ENCODE results near the gene SF3A1.

DNA sequence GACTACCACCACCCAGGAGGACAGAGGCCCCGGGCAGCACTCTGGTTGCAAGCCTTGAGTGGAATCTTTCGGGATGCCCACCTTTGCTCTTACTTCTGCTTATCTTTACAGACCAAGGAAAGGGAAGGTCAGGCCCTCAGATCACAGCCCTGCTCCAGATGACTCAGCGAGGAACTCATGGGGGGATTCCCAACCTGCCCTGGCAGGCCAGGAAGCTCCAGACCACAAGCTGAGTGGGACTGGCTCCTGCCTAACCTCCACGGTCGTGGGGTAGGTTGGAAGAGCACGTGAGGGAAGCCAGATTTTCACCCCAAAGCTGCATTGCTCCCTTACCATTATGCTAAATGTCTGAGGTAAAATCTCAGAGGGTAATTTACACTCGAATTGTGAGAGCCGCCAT, 41.8 kb downstream of the SF3A1 start:
- no peak for TF ChIP-seq POLR2A (IDR thresholded peaks at IDR 0.05)
- TF ChIP-seq, protein P1, sequence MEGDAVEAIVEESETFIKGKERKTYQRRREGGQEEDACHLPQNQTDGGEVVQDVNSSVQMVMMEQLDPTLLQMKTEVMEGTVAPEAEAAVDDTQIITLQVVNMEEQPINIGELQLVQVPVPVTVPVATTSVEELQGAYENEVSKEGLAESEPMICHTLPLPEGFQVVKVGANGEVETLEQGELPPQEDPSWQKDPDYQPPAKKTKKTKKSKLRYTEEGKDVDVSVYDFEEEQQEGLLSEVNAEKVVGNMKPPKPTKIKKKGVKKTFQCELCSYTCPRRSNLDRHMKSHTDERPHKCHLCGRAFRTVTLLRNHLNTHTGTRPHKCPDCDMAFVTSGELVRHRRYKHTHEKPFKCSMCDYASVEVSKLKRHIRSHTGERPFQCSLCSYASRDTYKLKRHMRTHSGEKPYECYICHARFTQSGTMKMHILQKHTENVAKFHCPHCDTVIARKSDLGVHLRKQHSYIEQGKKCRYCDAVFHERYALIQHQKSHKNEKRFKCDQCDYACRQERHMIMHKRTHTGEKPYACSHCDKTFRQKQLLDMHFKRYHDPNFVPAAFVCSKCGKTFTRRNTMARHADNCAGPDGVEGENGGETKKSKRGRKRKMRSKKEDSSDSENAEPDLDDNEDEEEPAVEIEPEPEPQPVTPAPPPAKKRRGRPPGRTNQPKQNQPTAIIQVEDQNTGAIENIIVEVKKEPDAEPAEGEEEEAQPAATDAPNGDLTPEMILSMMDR (IDR thresholded peaks at IDR 0.05), result no peak

All from heart left ventricle (tissue), 13 donors.